Psoas muscle (tissue), 8 donors: ENCODE data around the gene DTL. TPM values are rescaled to one million over a fixed set of nuclear protein-coding genes. Genes with fewer than 3 reads are reported as not detected.
A peak's percentile ranks its signal among the peaks of the same experiment; 100 is the strongest.

Experiments
- ATAC-seq, 4 donors: fragments of 200-7000 bp; cut with Tn5 transposase; one replicate each; pipeline ENCODE4 v1.9.1; 2020; ENCODE audit warnings: moderate library complexity in 3 of 4, mild to moderate bottlenecking in 2 of 4
- DNase-seq, 2 donors: peaks; one replicate each; pipeline ENCODE4 v3.0.0-alpha.2; 2020
- H3K27ac ChIP-seq: fragments of 200-600 bp; one replicate; pipeline ENCODE4 v1.8.0; 2022
- H3K27me3 ChIP-seq, 3 donors: fragments of 200-600 bp in 1 of 3; one replicate each; pipeline versions ENCODE4 v1.6.1 to v1.8.0; 2013 to 2022; ENCODE audit warnings: low read length in 2 of 3, mild to moderate bottlenecking in 2 of 3, moderate library complexity in 1 of 3; ENCODE audit not compliant: insufficient read depth in 3 of 3
- H3K36me3 ChIP-seq, 2 donors: fragments of 200-600 bp in 1 of 2; one replicate each; pipeline versions ENCODE4 v1.6.1 to v1.8.0; 2013 to 2022; ENCODE audit warnings: low read depth in 1 of 2, mild to moderate bottlenecking in 1 of 2, moderate library complexity in 1 of 2; ENCODE audit not compliant: insufficient read depth in 1 of 2
- H3K4me1 ChIP-seq: fragments of 200-600 bp; one replicate; pipeline ENCODE4 v1.8.0; 2022
- H3K4me3 ChIP-seq: fragments of 200-600 bp; one replicate; pipeline ENCODE4 v1.8.0; 2022; ENCODE audit warnings: mild to moderate bottlenecking
- H3K9me3 ChIP-seq: fragments of 200-600 bp; one replicate; pipeline ENCODE4 v1.8.0; 2022
- WGBS, 3 donors: extraction: QIAGEN DNeasy Blood & Tissue Kit; methylation state at CpG; one replicate each; pipeline versions ENCODE4 v1.1.6 to v1.1.7; 2013; 5-methylcytosine and 5-hydroxymethylcytosine counted together
- intact Hi-C, 2 donors: fragments of 100-400 bp; cut with DNase I; formaldehyde crosslinking; loops; one replicate each; pipeline versions ENCODE4 v1.11.0 to v1.14.2; 2022
- polyA plus RNA-seq, 3 donors: library from polyadenylated mRNA; stranded (reverse); fragments of 200-250 nt; gene quantifications; one replicate each; pipeline ENCODE4 v1.2.3, GENCODE V29; 2013
- total RNA-seq, 4 donors: library from RNA; stranded (reverse); fragmentation: NEBNext Ultra II Directional in 2 of 4; extraction: Animal tissue kit (Norgen Biotek cat#: 25700) in 2 of 4; gene quantifications; one replicate each; pipeline versions ENCODE4 v1.2.1 to v1.2.4, GENCODE V29; 2021 to 2023
- TF ChIP-seq, protein P1 (sequence below): fragments of 200-600 bp; IDR thresholded peaks from one replicate; pipeline ENCODE4 v1.8.0; 2022; ENCODE audit warnings: antibody characterized with exemption
- donor health status: healthy with polysubstance abuse.
- donor health status: DM: no; HTN: no; CAD: no; lungs with moderate emphysema.
- donor health status: Bipolar disorder and iron deficiency.
- donor health status: healthy.
- donor health status: DM: yes; HTN: yes; CAD: no.
- donor health status: DM: no; HTN: no; CAD: no.
- donor health status: DM: no; HTN: no; CAD: no.
- donor health status: DM: yes; HTN: yes; CAD: no.

DTL gene
- total and polyA plus RNA-seq, 7 donors: 0.12 to 0.72 (median 0.19) TPM

DNA sequence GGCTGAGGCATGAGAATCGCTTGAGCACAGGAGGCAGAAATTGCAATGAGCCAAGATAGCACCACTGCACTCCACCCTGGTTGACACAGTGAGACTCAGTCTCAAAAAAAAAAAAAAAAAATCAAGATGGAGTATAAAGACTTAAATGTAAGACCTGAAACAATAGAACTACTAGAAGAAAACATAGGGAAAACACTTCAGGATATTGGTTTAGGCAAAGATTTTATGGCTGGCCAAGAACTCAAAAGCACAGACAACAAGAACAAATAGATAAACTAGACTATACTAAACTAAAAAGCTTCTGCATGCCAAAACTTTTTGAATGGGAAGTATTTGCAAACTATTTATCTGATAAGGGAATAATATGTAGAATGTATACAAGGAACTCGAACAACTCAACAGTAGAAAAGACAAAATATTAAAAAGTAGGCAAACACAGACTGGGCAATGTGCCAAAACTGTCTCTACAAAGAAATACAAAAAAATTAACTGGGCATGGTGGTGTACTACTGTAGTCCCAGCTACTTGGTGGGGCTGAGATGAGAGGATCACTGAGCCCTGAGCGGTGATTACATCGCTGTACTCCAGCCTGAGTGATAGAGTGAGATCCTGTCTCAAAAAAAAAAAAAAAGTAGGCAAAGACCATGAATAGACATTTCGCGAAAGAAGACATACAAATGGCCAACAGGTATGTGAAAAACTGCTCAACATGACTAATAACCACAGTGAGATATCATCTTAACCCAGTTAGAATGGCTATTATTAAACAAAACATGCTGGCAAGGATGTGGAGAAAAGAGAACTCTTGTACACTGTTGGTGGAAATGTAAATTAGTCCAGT lies 25.3 kb downstream of the DTL start:
- DNase-seq: no peak
- TF ChIP-seq, protein P1, sequence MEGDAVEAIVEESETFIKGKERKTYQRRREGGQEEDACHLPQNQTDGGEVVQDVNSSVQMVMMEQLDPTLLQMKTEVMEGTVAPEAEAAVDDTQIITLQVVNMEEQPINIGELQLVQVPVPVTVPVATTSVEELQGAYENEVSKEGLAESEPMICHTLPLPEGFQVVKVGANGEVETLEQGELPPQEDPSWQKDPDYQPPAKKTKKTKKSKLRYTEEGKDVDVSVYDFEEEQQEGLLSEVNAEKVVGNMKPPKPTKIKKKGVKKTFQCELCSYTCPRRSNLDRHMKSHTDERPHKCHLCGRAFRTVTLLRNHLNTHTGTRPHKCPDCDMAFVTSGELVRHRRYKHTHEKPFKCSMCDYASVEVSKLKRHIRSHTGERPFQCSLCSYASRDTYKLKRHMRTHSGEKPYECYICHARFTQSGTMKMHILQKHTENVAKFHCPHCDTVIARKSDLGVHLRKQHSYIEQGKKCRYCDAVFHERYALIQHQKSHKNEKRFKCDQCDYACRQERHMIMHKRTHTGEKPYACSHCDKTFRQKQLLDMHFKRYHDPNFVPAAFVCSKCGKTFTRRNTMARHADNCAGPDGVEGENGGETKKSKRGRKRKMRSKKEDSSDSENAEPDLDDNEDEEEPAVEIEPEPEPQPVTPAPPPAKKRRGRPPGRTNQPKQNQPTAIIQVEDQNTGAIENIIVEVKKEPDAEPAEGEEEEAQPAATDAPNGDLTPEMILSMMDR: no peak
- Histone ChIP-seq H3K9me3 (peaks cover 6% of the 10 kb centered on the region), H3K4me1 (no peaks in the 10 kb centered on the region), H3K27ac (no peak overlapping the region), H3K4me3 (no peak overlapping the region), H3K36me3 (no peaks in the 10 kb centered on the region), H3K27me3 (no peaks in the 10 kb centered on the region)
- intact Hi-C loops: loop anchor here in 1 of 2 donors (5.0 kb wide), 1 partner anchor 396 kb away; no protein-coding TSS in a partner anchor
- WGBS, 3 donors: 81 to 88% (median 81%) methylated on average over 6 of the region's 6 CpGs
- no peak for ATAC-seq

DNA sequence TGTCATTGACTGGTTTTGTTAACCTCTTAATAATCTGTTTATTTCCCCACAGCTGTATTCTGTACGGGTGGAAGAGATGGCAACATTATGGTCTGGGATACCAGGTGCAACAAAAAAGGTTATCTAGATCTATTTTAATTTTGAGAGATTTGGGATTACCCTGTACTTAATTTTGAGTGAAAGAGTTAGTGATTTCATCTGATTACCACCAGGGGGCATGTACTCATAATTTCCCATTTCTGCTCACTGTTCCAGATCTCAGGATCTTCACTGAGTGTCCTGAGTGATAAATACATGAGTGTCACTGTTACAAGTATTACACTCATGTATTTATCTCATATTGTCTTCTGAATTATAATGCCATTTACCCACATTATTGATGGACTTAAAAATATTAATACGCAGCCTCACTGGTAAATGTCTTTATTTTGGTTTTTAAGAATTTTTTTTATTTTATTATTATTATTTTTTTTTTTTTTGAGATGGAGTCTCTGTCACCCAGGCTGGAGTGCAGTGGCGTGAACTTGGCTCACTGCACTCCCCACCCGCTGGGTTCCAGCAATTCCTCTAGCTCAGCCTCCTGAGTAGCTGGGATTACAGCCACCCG lies 27.4 kb downstream of the DTL start:
- TF ChIP-seq, protein P1: peak; percentile 60
- peaks cover 2% of the 10 kb centered on the region for H3K4me1 ChIP-seq
- WGBS, 3 donors: 80 to 88% (median 83%) methylated on average over 5 of the region's 5 CpGs
- ATAC-seq (peak; percentile 53 to 82 (median 64)), DNase-seq (no peak)
- H3K9me3 ChIP-seq: peaks cover under 1% of the 10 kb centered on the region
- no peaks in the 10 kb centered on the region for H3K27me3 ChIP-seq
- intact Hi-C loops: loop anchor here in 1 of 2 donors (2.0 to 5.0 kb wide), 2 partner anchors 304 to 394 kb away; no protein-coding TSS in a partner anchor
- H3K27ac ChIP-seq: no peak overlapping the region
- no peaks in the 10 kb centered on the region for H3K36me3 ChIP-seq
- H3K4me3 ChIP-seq: no peak overlapping the region

DNA sequence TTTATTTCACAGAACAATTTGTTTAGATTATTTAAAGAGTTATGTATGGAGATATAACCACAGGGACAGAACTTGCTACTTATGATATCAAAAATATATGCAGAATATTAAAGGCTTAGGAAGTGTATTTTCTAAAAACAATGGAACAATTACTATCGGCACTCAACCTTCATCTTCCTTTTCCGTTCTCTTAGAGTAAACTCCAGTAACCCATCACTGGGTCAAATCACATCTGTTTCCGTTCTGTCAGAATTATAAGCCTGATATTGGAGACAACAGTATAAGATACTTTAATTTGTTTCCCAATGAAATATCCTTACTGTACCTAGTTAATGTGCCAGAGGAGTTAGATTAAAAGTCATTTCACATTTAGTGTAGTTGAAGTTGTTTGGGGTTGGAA lies 32.2 kb downstream of the DTL start:
- intact Hi-C loops: no loop called here
- TF ChIP-seq, protein P1: no peak
- 64 to 80% (median 77%) methylated on average over 3 of the region's 3 CpGs for WGBS, 3 donors
- ATAC-seq (no peak), DNase-seq (no peak)
- H3K27ac ChIP-seq: no peak overlapping the region
- no peak overlapping the region for H3K4me3 ChIP-seq
- H3K4me1 ChIP-seq: peaks cover 2% of the 10 kb centered on the region
- no peaks in the 10 kb centered on the region for H3K9me3 ChIP-seq
- H3K27me3 ChIP-seq: no peaks in the 10 kb centered on the region
- no peaks in the 10 kb centered on the region for H3K36me3 ChIP-seq

DNA sequence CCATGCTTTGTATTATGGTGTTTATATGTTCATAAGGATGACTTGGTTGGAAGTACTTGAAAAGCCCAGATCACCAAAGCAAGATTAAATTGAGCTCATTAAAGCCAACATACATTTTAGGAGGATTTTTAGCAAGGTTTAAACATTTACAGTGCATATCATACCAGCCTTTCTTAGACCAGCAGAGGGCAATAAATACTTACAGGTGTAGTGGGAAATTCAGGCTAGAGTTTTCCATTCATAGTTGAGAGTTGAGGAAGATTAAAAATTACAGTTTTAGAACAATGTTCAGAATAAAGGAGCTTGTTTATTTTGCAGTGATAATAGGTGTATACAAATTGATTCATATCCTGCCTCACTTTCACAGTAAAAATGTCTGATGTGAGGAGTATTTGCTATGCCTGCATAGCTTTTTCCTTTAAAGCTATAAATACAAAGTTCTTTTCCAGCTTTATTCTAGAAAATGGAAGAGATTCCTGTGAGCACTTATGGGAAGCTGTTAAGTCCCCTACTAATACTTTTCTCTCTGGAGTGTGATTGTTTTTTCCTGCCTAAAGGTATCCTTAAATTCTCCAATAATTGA lies 35.3 kb downstream of the DTL start:
- DNase-seq (no peak), ATAC-seq (peak; percentile 50 to 57 (median 53))
- intact Hi-C loops: loop anchor here (1.0 to 5.0 kb wide), 7 partner anchors 161 to 381 kb away; no protein-coding TSS in a partner anchor
- Histone ChIP-seq H3K27ac (no peak overlapping the region), H3K4me1 (peaks cover 2% of the 10 kb centered on the region), H3K9me3 (no peaks in the 10 kb centered on the region), H3K27me3 (no peaks in the 10 kb centered on the region), H3K4me3 (no peak overlapping the region), H3K36me3 (no peaks in the 10 kb centered on the region)
- TF ChIP-seq, protein P1: peak; percentile 81
